ENCODE results near the gene HS1BP3.

The HS1BP3 gene

GRCh38 chr2:20612925-20613916, 37.7 kb downstream of the HS1BP3 start:
- Histone ChIP-seq H3K36me3 (ENCODE audit: control insufficient read depth, insufficient read depth, low read length) (no peaks in the 10 kb centered on the region), H3K27me3 (ENCODE audit: control insufficient read depth, insufficient read depth, low read length) (no peaks in the 10 kb centered on the region), H3K9me3 (ENCODE audit: control insufficient read depth, low read length) (no peaks in the 10 kb centered on the region), H3K4me3 (ENCODE audit: low read length) (no peak overlapping the region), H3K4me1 (ENCODE audit: control insufficient read depth, insufficient read depth, low read length) (peaks cover 69% of the 10 kb centered on the region), H3K9ac (ENCODE audit: low read length) (no peak overlapping the region)

GRCh38 chr2:20611844-20612356, 39.0 kb downstream of the HS1BP3 start:
- H3K4me1 ChIP-seq (ENCODE audit: control insufficient read depth, insufficient read depth, low read length) = peaks cover 55% of the 10 kb centered on the region
- H3K27me3 ChIP-seq (ENCODE audit: control insufficient read depth, insufficient read depth, low read length) = no peaks in the 10 kb centered on the region
- H3K9ac ChIP-seq (ENCODE audit: low read length) = no peak overlapping the region
- H3K4me3 ChIP-seq (ENCODE audit: low read length) = no peak overlapping the region
- no peaks in the 10 kb centered on the region for H3K36me3 ChIP-seq (ENCODE audit: control insufficient read depth, insufficient read depth, low read length)
- no peaks in the 10 kb centered on the region for H3K9me3 ChIP-seq (ENCODE audit: control insufficient read depth, low read length)

- Histone ChIP-seq H3K4me3 (ENCODE audit: low read length) (no peak overlapping the region), H3K9me3 (ENCODE audit: control insufficient read depth, low read length) (no peaks in the 10 kb centered on the region), H3K36me3 (ENCODE audit: control insufficient read depth, insufficient read depth, low read length) (no peaks in the 10 kb centered on the region), H3K4me1 (ENCODE audit: control insufficient read depth, insufficient read depth, low read length) (peaks cover 51% of the 10 kb centered on the region), H3K27me3 (ENCODE audit: control insufficient read depth, insufficient read depth, low read length) (no peaks in the 10 kb centered on the region), H3K9ac (ENCODE audit: low read length) (peak overlapping the region; percentile 5)
Observed at GRCh38 chr2:20611077-20611843, 39.6 kb downstream of the HS1BP3 start.

- peaks cover 39% of the 10 kb centered on the region for H3K4me1 ChIP-seq (ENCODE audit: control insufficient read depth, insufficient read depth, low read length)
- H3K4me3 ChIP-seq (ENCODE audit: low read length) = no peak overlapping the region
- no peaks in the 10 kb centered on the region for H3K27me3 ChIP-seq (ENCODE audit: control insufficient read depth, insufficient read depth, low read length)
- no peak overlapping the region for H3K9ac ChIP-seq (ENCODE audit: low read length)
- H3K9me3 ChIP-seq (ENCODE audit: control insufficient read depth, low read length) = no peaks in the 10 kb centered on the region
- H3K36me3 ChIP-seq (ENCODE audit: control insufficient read depth, insufficient read depth, low read length) = no peaks in the 10 kb centered on the region
Observed at GRCh38 chr2:20609995-20610357, 40.9 kb downstream of the HS1BP3 start.

GRCh38 chr2:20609349-20609994, 41.4 kb downstream of the HS1BP3 start:
- H3K27me3 ChIP-seq (ENCODE audit: control insufficient read depth, insufficient read depth, low read length) = no peaks in the 10 kb centered on the region
- H3K4me1 ChIP-seq (ENCODE audit: control insufficient read depth, insufficient read depth, low read length) = peaks cover 34% of the 10 kb centered on the region
- H3K9ac ChIP-seq (ENCODE audit: low read length) = no peak overlapping the region
- no peak overlapping the region for H3K4me3 ChIP-seq (ENCODE audit: low read length)
- no peaks in the 10 kb centered on the region for H3K36me3 ChIP-seq (ENCODE audit: control insufficient read depth, insufficient read depth, low read length)
- no peaks in the 10 kb centered on the region for H3K9me3 ChIP-seq (ENCODE audit: control insufficient read depth, low read length)

DNA sequence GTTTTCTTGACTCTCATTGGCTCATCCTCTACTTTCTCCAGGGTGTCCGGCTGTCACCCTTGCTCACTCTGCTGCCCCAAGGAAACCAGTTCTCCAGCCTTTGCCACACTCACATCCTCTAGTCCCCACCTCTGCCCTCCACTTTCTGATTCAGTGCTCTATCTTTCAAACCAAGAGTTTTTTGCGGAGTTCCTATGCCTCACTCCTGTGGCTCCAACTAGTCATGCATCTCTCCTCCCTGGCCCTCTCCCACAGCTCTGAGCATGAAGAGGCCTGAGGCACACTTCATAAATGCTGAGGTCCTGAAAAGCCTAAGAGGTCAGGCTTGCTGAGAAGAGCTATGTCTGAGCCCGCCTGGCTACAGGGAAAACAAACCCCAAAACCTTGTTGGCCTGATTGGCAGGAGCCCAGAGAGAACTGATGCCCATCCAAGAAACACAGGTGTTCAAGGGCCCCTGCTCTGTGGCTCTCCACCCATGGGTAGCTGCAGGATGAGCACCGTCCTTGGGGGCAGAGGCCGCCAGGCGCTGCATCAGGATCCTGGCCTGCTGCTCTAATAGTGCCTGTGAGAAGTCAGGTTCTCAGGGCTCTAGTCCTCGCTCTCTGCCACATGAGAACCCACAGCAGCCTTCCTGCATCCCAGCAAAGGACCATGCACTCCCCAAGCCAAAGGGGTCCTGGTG, 42.1 kb downstream of the HS1BP3 start:
- Histone ChIP-seq H3K36me3 (ENCODE audit: control insufficient read depth, insufficient read depth, low read length) (no peaks in the 10 kb centered on the region), H3K4me1 (ENCODE audit: control insufficient read depth, insufficient read depth, low read length) (peaks cover 28% of the 10 kb centered on the region), H3K9me3 (ENCODE audit: control insufficient read depth, low read length) (no peaks in the 10 kb centered on the region), H3K9ac (ENCODE audit: low read length) (no peak overlapping the region), H3K4me3 (ENCODE audit: low read length) (no peak overlapping the region), H3K27me3 (ENCODE audit: control insufficient read depth, insufficient read depth, low read length) (no peaks in the 10 kb centered on the region)

- no peak overlapping the region for H3K4me3 ChIP-seq (ENCODE audit: low read length)
- no peaks in the 10 kb centered on the region for H3K9me3 ChIP-seq (ENCODE audit: control insufficient read depth, low read length)
- H3K36me3 ChIP-seq (ENCODE audit: control insufficient read depth, insufficient read depth, low read length) = no peaks in the 10 kb centered on the region
- H3K9ac ChIP-seq (ENCODE audit: low read length) = no peak overlapping the region
- no peaks in the 10 kb centered on the region for H3K27me3 ChIP-seq (ENCODE audit: control insufficient read depth, insufficient read depth, low read length)
- H3K4me1 ChIP-seq (ENCODE audit: control insufficient read depth, insufficient read depth, low read length) = peaks cover 27% of the 10 kb centered on the region
Observed at GRCh38 chr2:20607446-20607845, 43.5 kb downstream of the HS1BP3 start.

DNA sequence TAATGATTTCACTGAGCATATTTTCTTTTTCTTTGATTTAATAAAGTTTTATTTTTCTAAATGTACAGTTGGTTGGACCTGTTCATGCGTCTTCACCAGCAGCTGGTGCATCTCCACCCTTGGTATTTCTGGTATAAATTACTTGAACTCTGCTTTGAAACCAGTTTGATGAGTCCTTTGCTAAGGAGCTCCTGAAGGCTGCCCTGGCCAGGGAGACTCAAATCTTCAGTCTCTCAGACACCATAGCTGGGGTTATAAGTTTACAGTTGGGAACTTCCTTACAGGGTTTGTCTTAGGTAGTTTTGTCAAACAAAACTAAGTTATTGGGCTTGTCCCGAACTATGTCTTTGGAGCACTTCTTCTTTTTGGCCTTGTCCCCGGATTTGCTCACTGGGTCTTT, 44.7 kb downstream of the HS1BP3 start:
- Histone ChIP-seq H3K9ac (ENCODE audit: low read length) (no peak overlapping the region), H3K4me1 (ENCODE audit: control insufficient read depth, insufficient read depth, low read length) (peaks cover 17% of the 10 kb centered on the region), H3K36me3 (ENCODE audit: control insufficient read depth, insufficient read depth, low read length) (no peaks in the 10 kb centered on the region), H3K9me3 (ENCODE audit: control insufficient read depth, low read length) (no peaks in the 10 kb centered on the region), H3K4me3 (ENCODE audit: low read length) (no peak overlapping the region), H3K27me3 (ENCODE audit: control insufficient read depth, insufficient read depth, low read length) (no peaks in the 10 kb centered on the region)

- H3K9ac ChIP-seq (ENCODE audit: low read length) = no peak overlapping the region
- H3K9me3 ChIP-seq (ENCODE audit: control insufficient read depth, low read length) = no peaks in the 10 kb centered on the region
- no peaks in the 10 kb centered on the region for H3K36me3 ChIP-seq (ENCODE audit: control insufficient read depth, insufficient read depth, low read length)
- H3K4me1 ChIP-seq (ENCODE audit: control insufficient read depth, insufficient read depth, low read length) = peaks cover 10% of the 10 kb centered on the region
- H3K27me3 ChIP-seq (ENCODE audit: control insufficient read depth, insufficient read depth, low read length) = no peaks in the 10 kb centered on the region
- H3K4me3 ChIP-seq (ENCODE audit: low read length) = no peak overlapping the region
Observed at GRCh38 chr2:20604951-20605381, 45.9 kb downstream of the HS1BP3 start.

DNA sequence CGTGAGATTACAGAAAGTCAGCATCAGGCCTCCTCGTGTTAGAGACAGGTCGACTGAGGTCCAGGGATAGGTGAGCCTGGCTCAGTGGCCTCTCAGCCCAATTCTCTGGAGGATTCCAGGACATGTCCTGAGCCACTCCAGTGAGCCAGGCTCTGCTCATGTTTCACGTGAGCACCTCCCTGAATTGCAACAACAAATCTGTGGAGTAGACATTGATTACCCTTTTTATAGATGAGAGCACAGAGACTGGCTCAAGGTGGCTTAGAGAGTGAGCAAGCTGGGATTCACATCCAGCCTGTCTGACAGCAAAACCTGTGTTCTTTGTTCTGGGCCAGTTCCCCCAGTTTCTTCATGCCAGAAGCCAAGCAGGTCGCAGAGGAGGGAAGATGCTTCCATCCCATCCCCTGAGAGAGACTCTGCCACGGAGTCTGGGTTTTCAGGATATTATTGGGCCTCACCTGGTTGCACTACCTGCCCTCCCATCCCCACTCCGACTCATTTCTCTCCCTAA, 46.4 kb downstream of the HS1BP3 start:
- Histone ChIP-seq H3K27me3 (ENCODE audit: control insufficient read depth, insufficient read depth, low read length) (no peaks in the 10 kb centered on the region), H3K4me3 (ENCODE audit: low read length) (no peak overlapping the region), H3K9me3 (ENCODE audit: control insufficient read depth, low read length) (no peaks in the 10 kb centered on the region), H3K4me1 (ENCODE audit: control insufficient read depth, insufficient read depth, low read length) (peaks cover 7% of the 10 kb centered on the region), H3K36me3 (ENCODE audit: control insufficient read depth, insufficient read depth, low read length) (no peaks in the 10 kb centered on the region), H3K9ac (ENCODE audit: low read length) (no peak overlapping the region)

GRCh38 chr2:20603791-20604190, 47.1 kb downstream of the HS1BP3 start:
- no peaks in the 10 kb centered on the region for H3K9me3 ChIP-seq (ENCODE audit: control insufficient read depth, low read length)
- peaks cover under 1% of the 10 kb centered on the region for H3K4me1 ChIP-seq (ENCODE audit: control insufficient read depth, insufficient read depth, low read length)
- H3K9ac ChIP-seq (ENCODE audit: low read length) = no peak overlapping the region
- no peaks in the 10 kb centered on the region for H3K27me3 ChIP-seq (ENCODE audit: control insufficient read depth, insufficient read depth, low read length)
- no peak overlapping the region for H3K4me3 ChIP-seq (ENCODE audit: low read length)
- H3K36me3 ChIP-seq (ENCODE audit: control insufficient read depth, insufficient read depth, low read length) = no peaks in the 10 kb centered on the region
